Rectal smooth muscle tissue (tissue), 1 donor: Measurements from ENCODE around the gene PLB1.

Experiments
- H3K27ac ChIP-seq: one replicate; pipeline ENCODE4 v1.7.0; 2013; ENCODE audit warnings: low read depth, low read length, inconsistent platforms
- H3K27me3 ChIP-seq: one replicate; pipeline ENCODE4 v1.7.0; 2013; ENCODE audit warnings: low read length; ENCODE audit not compliant: control insufficient read depth, insufficient read depth
- H3K36me3 ChIP-seq: one replicate; pipeline ENCODE4 v1.7.0; 2013; ENCODE audit warnings: low read length; ENCODE audit not compliant: control insufficient read depth, insufficient read depth
- H3K4me1 ChIP-seq: one replicate; pipeline ENCODE4 v1.7.0; 2013; ENCODE audit warnings: low read length; ENCODE audit not compliant: control insufficient read depth, insufficient read depth
- H3K4me3 ChIP-seq: one replicate; pipeline ENCODE4 v1.7.0; 2013; ENCODE audit warnings: low read length
- H3K9ac ChIP-seq: one replicate; pipeline ENCODE4 v1.7.0; 2013; ENCODE audit warnings: low read length

The PLB1 gene

DNA sequence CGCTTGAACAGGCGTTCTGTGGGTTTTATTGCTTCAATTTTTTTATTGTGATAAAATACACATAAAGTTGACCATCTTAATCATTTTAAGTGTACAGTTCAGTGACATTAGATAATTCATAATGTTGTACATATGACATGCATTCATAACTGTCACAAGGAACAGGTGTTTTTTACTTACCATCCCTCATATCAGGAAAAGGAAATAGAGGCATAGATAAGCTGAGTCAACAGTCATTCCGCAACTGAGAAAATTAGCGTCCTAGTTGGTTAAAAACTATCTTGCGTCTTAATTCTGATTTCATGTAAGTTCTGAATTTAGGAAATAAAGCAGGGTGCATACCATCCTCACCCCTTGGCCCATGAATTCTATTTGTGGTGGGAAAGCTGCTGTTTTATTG, 36.5 kb downstream of the PLB1 start:
- no peak overlapping the region for H3K4me3 ChIP-seq
- no peaks in the 10 kb centered on the region for H3K4me1 ChIP-seq
- no peaks in the 10 kb centered on the region for H3K36me3 ChIP-seq
- H3K27ac ChIP-seq: no peak overlapping the region
- no peaks in the 10 kb centered on the region for H3K27me3 ChIP-seq
- no peak overlapping the region for H3K9ac ChIP-seq

DNA sequence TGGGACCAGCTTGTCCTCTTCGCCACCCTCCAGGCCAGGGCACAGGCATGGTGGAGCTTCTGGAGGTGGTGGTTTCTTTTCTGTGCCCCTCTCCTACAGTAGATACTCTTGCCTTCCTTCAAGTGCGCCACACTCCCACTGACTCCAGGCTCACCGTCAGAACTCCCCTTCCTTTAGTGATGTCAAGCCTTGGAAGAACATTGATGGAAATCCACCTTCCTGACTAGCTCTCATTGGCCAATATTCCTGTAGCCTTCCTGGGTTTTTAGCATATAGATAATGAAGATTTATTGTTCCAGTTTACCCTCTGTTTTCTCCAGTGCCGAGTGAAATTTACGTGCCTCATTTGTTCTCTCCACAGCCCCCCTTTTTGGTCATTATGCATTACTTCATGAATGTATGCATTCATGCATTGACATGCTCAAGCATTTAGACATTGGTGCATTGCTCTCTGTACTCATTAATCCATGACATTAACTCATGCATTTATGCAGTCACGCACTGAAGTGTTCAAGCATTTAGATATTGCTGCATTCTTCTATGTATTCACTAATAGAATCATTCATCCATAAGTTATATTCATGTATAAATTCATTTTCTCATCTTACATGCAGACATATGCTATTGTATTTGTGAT, 37.3 kb downstream of the PLB1 start:
- Histone ChIP-seq H3K9ac (no peak overlapping the region), H3K36me3 (no peaks in the 10 kb centered on the region), H3K4me3 (no peak overlapping the region), H3K27ac (no peak overlapping the region), H3K4me1 (no peaks in the 10 kb centered on the region), H3K27me3 (no peaks in the 10 kb centered on the region)

DNA sequence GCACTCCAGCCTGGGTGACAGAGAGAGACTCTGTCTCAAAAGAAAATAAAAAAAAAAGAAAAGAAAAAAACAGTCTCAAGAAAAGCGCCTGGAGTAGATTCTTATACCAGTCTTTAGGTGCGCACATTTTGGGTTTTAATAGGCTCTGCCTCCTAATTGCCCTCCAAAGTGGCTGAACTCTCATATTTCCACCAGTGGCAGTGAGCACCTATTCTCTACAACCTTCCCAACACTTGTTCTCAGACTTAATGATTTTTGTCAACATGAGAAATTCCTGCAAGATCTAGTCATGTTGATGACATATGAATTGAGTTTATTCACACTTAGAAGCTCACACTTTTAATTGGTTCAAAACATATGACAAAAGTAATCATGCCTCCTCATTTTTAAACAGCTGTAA, 39.0 kb downstream of the PLB1 start:
- no peak overlapping the region for H3K4me3 ChIP-seq
- H3K9ac ChIP-seq: no peak overlapping the region
- H3K4me1 ChIP-seq: no peaks in the 10 kb centered on the region
- H3K27me3 ChIP-seq: no peaks in the 10 kb centered on the region
- no peaks in the 10 kb centered on the region for H3K36me3 ChIP-seq
- no peak overlapping the region for H3K27ac ChIP-seq

GRCh38 chr2:28538134-28538533, 42.3 kb downstream of the PLB1 start:
- Histone ChIP-seq H3K4me1 (no peaks in the 10 kb centered on the region), H3K36me3 (no peaks in the 10 kb centered on the region), H3K9ac (no peak overlapping the region), H3K27me3 (no peaks in the 10 kb centered on the region), H3K27ac (no peak overlapping the region), H3K4me3 (no peak overlapping the region)

- Histone ChIP-seq H3K27ac (no peak overlapping the region), H3K27me3 (no peaks in the 10 kb centered on the region), H3K36me3 (no peaks in the 10 kb centered on the region), H3K4me3 (no peak overlapping the region), H3K9ac (no peak overlapping the region), H3K4me1 (no peaks in the 10 kb centered on the region)
Observed at GRCh38 chr2:28538652-28539051, 42.8 kb downstream of the PLB1 start.

DNA sequence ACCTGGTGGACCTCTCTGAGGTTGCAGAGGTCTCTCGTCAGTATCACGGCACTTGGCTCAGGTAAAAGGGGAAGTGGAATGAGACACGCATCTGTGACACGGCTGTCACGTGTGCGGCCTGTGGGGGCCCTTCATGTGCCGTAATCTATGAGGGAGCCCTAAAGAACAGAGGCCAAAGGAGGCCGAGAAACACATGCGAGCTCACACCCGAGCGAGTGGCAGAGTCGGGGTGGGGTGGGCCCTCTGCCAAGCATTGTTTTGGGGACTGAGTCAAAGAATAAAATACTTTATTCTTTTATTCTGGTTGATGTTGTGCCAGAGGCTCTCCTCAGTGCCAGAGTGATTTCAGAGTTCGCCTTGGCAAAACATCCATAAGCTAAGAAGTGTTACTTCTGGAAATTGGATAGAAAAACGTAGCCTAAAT, 43.3 kb downstream of the PLB1 start:
- Histone ChIP-seq H3K36me3 (no peaks in the 10 kb centered on the region), H3K27ac (no peak overlapping the region), H3K4me1 (no peaks in the 10 kb centered on the region), H3K4me3 (no peak overlapping the region), H3K27me3 (no peaks in the 10 kb centered on the region), H3K9ac (no peak overlapping the region)

GRCh38 chr2:28543316-28544035, 47.6 kb downstream of the PLB1 start:
- Histone ChIP-seq H3K27ac (no peak overlapping the region), H3K9ac (no peak overlapping the region), H3K4me1 (no peaks in the 10 kb centered on the region), H3K27me3 (no peaks in the 10 kb centered on the region), H3K36me3 (no peaks in the 10 kb centered on the region), H3K4me3 (no peak overlapping the region)

- Histone ChIP-seq H3K4me3 (no peak overlapping the region), H3K27me3 (no peaks in the 10 kb centered on the region), H3K9ac (no peak overlapping the region), H3K36me3 (no peaks in the 10 kb centered on the region), H3K4me1 (no peaks in the 10 kb centered on the region), H3K27ac (no peak overlapping the region)
Observed at GRCh38 chr2:28544036-28544346, 48.1 kb downstream of the PLB1 start.

DNA sequence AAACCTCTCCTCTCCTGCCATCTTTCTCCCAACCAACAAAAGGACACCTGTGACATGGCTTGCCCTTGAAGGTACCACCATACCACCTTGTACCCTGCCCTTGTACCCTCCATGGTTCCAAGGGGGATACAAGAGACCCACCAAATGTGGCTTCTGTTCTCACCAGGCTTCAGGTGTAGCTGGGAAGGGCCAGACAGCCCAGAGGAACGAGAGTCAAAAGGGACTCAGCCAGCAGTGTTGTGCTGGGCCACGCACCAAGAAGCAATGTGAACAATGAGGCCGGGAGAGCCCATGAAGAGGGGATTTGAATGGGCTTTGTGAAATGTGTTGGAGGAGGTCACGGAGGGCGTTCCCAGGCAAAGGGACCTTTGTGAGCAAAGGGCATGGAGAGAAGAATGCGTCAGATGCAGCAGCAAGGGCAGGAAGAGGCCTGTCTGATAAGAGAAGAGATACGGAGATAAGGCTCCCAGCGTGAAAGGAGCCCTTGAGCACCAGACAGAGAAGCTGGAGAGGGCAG, 48.6 kb downstream of the PLB1 start:
- H3K27me3 ChIP-seq: no peaks in the 10 kb centered on the region
- no peaks in the 10 kb centered on the region for H3K4me1 ChIP-seq
- H3K27ac ChIP-seq: no peak overlapping the region
- no peak overlapping the region for H3K9ac ChIP-seq
- H3K36me3 ChIP-seq: no peaks in the 10 kb centered on the region
- no peak overlapping the region for H3K4me3 ChIP-seq

- Histone ChIP-seq H3K36me3 (no peaks in the 10 kb centered on the region), H3K27me3 (no peaks in the 10 kb centered on the region), H3K4me3 (peak overlapping the region; percentile 9), H3K9ac (no peak overlapping the region), H3K27ac (no peak overlapping the region), H3K4me1 (no peaks in the 10 kb centered on the region)
Observed at GRCh38 chr2:28544922-28545589, 49.2 kb downstream of the PLB1 start.

DNA sequence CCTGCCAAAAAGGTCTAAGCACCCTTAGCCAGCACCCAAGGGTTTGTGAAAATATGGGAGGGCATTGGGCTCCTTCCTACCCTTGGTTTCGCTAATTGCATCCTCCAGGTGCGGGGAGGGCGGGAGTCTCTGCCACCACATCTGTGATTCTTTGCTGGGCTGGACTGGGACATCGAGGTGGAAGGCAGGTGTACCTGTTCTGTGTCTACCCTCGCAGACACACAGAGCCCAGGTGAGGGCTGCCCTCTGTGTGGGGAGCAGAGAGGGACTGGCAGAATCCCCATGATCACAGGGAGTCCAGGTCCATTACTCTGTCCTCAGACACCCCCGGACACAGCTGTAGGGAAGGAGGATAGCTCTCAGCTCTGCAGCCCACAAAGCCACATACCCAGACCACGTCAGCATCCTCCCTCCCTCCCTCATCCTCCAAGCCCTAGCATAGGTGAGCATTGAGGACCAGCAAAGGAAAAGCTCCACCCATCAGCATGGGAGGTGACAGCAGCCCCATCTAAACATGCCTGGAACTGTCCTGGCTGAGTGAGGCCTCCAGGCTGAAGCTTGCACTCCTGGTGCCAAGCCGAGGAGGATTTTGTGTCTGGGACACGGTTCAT, 49.8 kb downstream of the PLB1 start:
- Histone ChIP-seq H3K4me1 (no peaks in the 10 kb centered on the region), H3K4me3 (peak overlapping the region; percentile 9), H3K27me3 (no peaks in the 10 kb centered on the region), H3K9ac (no peak overlapping the region), H3K36me3 (no peaks in the 10 kb centered on the region), H3K27ac (no peak overlapping the region)

GRCh38 chr2:28546242-28546641, 50.4 kb downstream of the PLB1 start:
- H3K4me1 ChIP-seq: no peaks in the 10 kb centered on the region
- H3K27ac ChIP-seq: no peak overlapping the region
- no peaks in the 10 kb centered on the region for H3K27me3 ChIP-seq
- no peak overlapping the region for H3K4me3 ChIP-seq
- H3K36me3 ChIP-seq: no peaks in the 10 kb centered on the region
- H3K9ac ChIP-seq: no peak overlapping the region
